Neural crest cell (in vitro differentiated cells): ENCODE data around the gene HSPE1. TPM values are rescaled to one million over a fixed set of nuclear protein-coding genes. Genes with fewer than 3 reads are reported as not detected.

ENCODE experiments used
- DNase-seq: peaks from one replicate; pipeline ENCODE4 v3.0.0; 2021; ENCODE audit warnings: low read depth, mixed read lengths, low spot score
- H3K27ac Mint-ChIP-seq: one replicate; pipeline ENCODE4 v1.8.0; 2021; ENCODE audit warnings: mild to moderate bottlenecking, mixed read lengths; ENCODE audit not compliant: unreplicated experiment
- H3K27me3 Mint-ChIP-seq: 2 replicates; pipeline ENCODE4 v1.8.0; 2021; ENCODE audit warnings: low read depth, mild to moderate bottlenecking, mixed read lengths
- H3K36me3 Mint-ChIP-seq: 2 replicates; pipeline ENCODE4 v1.8.0; 2021; ENCODE audit warnings: low read depth, mild to moderate bottlenecking, mixed read lengths
- H3K4me1 Mint-ChIP-seq: 2 replicates; pipeline ENCODE4 v1.8.0; 2021; ENCODE audit warnings: mixed read lengths
- H3K4me3 Mint-ChIP-seq: one replicate; pipeline ENCODE4 v1.8.0; 2021; ENCODE audit warnings: mild to moderate bottlenecking, mixed read lengths
- H3K9me3 Mint-ChIP-seq: 2 replicates; pipeline ENCODE4 v1.8.0; 2021; ENCODE audit warnings: mixed read lengths
- total RNA-seq: library from RNA; stranded (reverse); gene quantifications from 2 replicates; pipeline ENCODE4 v1.2.1, GENCODE V29; 2021
- TF ChIP-seq, protein P1 (sequence below): fragments of 200-600 bp; sonication (generic); conservative IDR thresholded peaks from 2 replicates; pipeline ENCODE4 v1.5.0; 2021; ENCODE audit warnings: antibody characterized with exemption, mild to moderate bottlenecking

HSPE1 gene
- total RNA-seq, 1 donor from 2014 or later = 186 TPM

- H3K36me3 Mint-ChIP-seq = peaks cover 8% of the 10 kb centered on the region
- peak overlapping the region; percentile 90 for H3K27ac Mint-ChIP-seq
- H3K4me1 Mint-ChIP-seq = peaks cover 33% of the 10 kb centered on the region
- H3K9me3 Mint-ChIP-seq = no peaks in the 10 kb centered on the region
- TF ChIP-seq, protein P1, sequence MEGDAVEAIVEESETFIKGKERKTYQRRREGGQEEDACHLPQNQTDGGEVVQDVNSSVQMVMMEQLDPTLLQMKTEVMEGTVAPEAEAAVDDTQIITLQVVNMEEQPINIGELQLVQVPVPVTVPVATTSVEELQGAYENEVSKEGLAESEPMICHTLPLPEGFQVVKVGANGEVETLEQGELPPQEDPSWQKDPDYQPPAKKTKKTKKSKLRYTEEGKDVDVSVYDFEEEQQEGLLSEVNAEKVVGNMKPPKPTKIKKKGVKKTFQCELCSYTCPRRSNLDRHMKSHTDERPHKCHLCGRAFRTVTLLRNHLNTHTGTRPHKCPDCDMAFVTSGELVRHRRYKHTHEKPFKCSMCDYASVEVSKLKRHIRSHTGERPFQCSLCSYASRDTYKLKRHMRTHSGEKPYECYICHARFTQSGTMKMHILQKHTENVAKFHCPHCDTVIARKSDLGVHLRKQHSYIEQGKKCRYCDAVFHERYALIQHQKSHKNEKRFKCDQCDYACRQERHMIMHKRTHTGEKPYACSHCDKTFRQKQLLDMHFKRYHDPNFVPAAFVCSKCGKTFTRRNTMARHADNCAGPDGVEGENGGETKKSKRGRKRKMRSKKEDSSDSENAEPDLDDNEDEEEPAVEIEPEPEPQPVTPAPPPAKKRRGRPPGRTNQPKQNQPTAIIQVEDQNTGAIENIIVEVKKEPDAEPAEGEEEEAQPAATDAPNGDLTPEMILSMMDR = no peak
- H3K4me3 Mint-ChIP-seq = peak overlapping the region; percentile 98
- DNase-seq = no peak
- no peaks in the 10 kb centered on the region for H3K27me3 Mint-ChIP-seq
Measured at GRCh38 chr2:197516393-197516761, 16.2 kb downstream of the HSPE1 start.

DNA sequence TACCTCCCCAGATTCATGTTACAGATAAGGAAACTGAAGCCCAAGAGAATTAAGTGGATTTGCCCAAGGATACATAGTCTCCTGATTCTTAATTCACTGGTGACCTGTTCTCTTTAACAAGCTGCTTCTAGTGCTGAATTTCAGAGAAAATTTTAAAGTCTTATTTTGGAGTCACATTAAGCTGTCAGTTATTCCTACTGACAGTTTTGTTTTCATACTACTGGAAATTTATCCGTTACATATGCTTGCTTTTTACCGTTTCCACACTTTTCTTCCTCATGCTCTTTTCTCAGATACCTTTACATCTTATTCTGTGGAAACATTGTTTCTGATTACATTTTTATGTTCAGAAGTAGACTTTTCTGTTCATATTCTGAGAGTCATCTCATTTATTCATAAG, 17.0 kb downstream of the HSPE1 start:
- no peak for DNase-seq
- Mint-ChIP-seq H3K4me1 (peaks cover 33% of the 10 kb centered on the region), H3K27me3 (no peaks in the 10 kb centered on the region), H3K4me3 (peak overlapping the region; percentile 98), H3K9me3 (no peaks in the 10 kb centered on the region), H3K36me3 (peaks cover 10% of the 10 kb centered on the region), H3K27ac (no peak overlapping the region)
- TF ChIP-seq, protein P1 = no peak

DNA sequence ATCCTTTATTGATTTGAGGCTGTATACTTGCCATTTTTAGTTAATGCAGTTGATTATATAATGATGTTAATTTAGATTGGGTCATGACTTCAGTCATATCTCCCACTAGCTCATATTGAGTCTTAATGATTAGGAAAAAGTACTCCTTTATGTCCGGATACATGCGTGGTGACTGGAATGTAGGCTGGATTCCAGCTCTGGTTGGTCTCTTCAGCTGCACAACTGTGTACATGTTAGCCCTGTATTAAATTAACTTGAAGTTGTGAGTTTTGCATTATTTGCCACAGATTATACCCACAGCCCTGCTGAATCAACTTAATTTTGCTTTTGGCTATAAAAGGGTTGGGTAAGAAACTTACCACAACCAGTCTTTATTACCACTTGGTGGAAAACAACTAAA, 38.2 kb downstream of the HSPE1 start:
- no peak for DNase-seq
- no peaks in the 10 kb centered on the region for H3K27me3 Mint-ChIP-seq
- H3K36me3 Mint-ChIP-seq = peaks cover 25% of the 10 kb centered on the region
- peaks cover 8% of the 10 kb centered on the region for H3K4me1 Mint-ChIP-seq
- H3K27ac Mint-ChIP-seq = no peak overlapping the region
- no peaks in the 10 kb centered on the region for H3K9me3 Mint-ChIP-seq
- TF ChIP-seq, protein P1 = no peak
- H3K4me3 Mint-ChIP-seq = no peak overlapping the region

- H3K4me1 Mint-ChIP-seq = peaks cover 2% of the 10 kb centered on the region
- no peaks in the 10 kb centered on the region for H3K27me3 Mint-ChIP-seq
- H3K36me3 Mint-ChIP-seq = peaks cover 24% of the 10 kb centered on the region
- H3K9me3 Mint-ChIP-seq = no peaks in the 10 kb centered on the region
- DNase-seq = no peak
- no peak overlapping the region for H3K27ac Mint-ChIP-seq
- H3K4me3 Mint-ChIP-seq = no peak overlapping the region
- TF ChIP-seq, protein P1 = no peak
Measured at GRCh38 chr2:197539734-197540133, 39.6 kb downstream of the HSPE1 start.

DNA sequence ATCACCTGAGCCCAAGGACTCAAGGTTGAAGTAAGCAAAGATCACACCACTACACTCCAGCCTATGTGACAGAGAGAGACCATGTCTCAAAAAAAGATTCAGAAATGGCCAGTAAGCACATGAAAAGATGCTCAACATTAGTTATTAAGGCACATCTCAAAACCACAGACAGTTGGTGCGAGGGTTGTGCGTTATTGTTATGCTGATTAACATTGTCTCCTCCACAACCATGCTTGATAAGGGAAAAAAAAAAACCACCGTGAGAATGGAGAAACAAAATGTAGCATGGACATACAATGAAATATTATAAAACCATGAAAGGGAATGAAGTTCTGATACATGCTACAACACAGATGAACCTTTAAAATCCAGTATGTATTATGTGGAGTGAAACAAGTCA, 43.0 kb downstream of the HSPE1 start:
- DNase-seq = no peak
- Mint-ChIP-seq H3K27me3 (no peaks in the 10 kb centered on the region), H3K4me3 (no peak overlapping the region), H3K27ac (no peak overlapping the region), H3K4me1 (no peaks in the 10 kb centered on the region), H3K36me3 (peaks cover 29% of the 10 kb centered on the region), H3K9me3 (no peaks in the 10 kb centered on the region)
- TF ChIP-seq, protein P1 = no peak
